ENCODE data around the gene TMC6. TPM values are rescaled to one million over a fixed set of nuclear protein-coding genes. Genes with fewer than 3 reads are reported as not detected.

TMC6 gene
- total and polyA plus RNA-seq, 2 of the 13 experiments (the other 11 are each of a cell fraction or from before 2014, with no cell fraction given), result 48.4 to 99.1 TPM

DNA sequence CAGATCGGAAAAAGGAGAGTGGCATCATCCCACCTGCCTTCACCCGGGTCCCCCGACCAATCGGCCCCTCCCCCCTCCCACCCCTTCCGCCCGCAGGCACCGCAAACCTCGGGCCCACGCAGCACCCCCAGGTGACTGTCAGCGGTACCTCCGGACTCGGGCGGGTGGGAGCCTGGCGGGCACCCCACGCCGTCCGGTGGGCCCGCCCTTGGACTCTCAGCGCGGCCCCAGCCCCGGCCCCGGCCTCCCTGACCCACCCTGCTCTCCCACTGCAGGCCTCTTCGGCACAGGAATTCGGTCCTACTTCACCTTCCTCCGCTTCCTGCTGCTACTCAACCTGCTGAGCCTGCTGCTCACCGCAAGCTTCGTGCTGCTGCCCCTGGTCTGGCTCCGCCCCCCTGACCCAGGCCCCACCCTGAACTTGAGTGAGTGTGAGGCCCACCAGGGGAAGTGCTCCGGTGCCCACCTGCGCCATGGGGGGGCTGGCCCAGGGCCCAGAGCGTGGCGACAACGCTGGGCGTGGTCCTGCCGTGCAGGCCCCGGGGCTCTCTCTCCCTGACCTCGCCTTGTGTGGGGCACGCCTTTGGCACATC, 3.6 kb upstream of the TMC6 start (continued):
- no peak for TF ChIP-seq FOXP1 (IDR thresholded peaks at IDR 0.05)
- TF ChIP-seq FOXP1 (CRISPR knock-in tag; IDR thresholded peaks at IDR 0.05), result no peak
- TF ChIP-seq HDAC2 (CRISPR knock-in tag; IDR thresholded peaks at IDR 0.05), result 0 out of 2 replicates have a peak, but pooled peaks have one; percentile 13
- no peak for TF ChIP-seq ZNF543 (CRISPR knock-in tag; IDR thresholded peaks at IDR 0.05)
- 0 out of 2 replicates have a peak, but pooled peaks have one; percentile 52 for TF ChIP-seq MZF1 (CRISPR knock-in tag; IDR thresholded peaks at IDR 0.05; ENCODE audit: borderline replicate concordance)
- TF ChIP-seq AHR (CRISPR knock-in tag; IDR thresholded peaks at IDR 0.05), result no peak
- TF ChIP-seq ZNF333 (CRISPR knock-in tag; IDR thresholded peaks at IDR 0.05; ENCODE audit: borderline replicate concordance), result no peak
- no peak for TF ChIP-seq ZC3H4 (CRISPR knock-in tag; IDR thresholded peaks at IDR 0.05; ENCODE audit: borderline replicate concordance)
- no peak for TF ChIP-seq ZNF850 (CRISPR knock-in tag; conservative IDR thresholded peaks at IDR 0.05)
- no peak for TF ChIP-seq CENPT (CRISPR knock-in tag; IDR thresholded peaks at IDR 0.05; ENCODE audit: low read depth)
- TF ChIP-seq, protein P1, sequence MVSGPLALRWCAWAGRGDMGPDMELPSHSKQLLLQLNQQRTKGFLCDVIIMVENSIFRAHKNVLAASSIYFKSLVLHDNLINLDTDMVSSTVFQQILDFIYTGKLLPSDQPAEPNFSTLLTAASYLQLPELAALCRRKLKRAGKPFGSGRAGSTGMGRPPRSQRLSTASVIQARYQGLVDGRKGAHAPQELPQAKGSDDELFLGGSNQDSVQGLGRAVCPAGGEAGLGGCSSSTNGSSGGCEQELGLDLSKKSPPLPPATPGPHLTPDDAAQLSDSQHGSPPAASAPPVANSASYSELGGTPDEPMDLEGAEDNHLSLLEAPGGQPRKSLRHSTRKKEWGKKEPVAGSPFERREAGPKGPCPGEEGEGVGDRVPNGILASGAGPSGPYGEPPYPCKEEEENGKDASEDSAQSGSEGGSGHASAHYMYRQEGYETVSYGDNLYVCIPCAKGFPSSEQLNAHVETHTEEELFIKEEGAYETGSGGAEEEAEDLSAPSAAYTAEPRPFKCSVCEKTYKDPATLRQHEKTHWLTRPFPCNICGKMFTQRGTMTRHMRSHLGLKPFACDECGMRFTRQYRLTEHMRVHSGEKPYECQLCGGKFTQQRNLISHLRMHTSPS (CRISPR knock-in tag; IDR thresholded peaks at IDR 0.05; ENCODE audit: low read depth), result 0 out of 2 replicates have a peak, but pooled peaks have one; percentile 55
- no peak for TF ChIP-seq SETDB1 (CRISPR knock-in tag; IDR thresholded peaks at IDR 0.05; ENCODE audit: borderline replicate concordance)
- TF ChIP-seq, protein P2, sequence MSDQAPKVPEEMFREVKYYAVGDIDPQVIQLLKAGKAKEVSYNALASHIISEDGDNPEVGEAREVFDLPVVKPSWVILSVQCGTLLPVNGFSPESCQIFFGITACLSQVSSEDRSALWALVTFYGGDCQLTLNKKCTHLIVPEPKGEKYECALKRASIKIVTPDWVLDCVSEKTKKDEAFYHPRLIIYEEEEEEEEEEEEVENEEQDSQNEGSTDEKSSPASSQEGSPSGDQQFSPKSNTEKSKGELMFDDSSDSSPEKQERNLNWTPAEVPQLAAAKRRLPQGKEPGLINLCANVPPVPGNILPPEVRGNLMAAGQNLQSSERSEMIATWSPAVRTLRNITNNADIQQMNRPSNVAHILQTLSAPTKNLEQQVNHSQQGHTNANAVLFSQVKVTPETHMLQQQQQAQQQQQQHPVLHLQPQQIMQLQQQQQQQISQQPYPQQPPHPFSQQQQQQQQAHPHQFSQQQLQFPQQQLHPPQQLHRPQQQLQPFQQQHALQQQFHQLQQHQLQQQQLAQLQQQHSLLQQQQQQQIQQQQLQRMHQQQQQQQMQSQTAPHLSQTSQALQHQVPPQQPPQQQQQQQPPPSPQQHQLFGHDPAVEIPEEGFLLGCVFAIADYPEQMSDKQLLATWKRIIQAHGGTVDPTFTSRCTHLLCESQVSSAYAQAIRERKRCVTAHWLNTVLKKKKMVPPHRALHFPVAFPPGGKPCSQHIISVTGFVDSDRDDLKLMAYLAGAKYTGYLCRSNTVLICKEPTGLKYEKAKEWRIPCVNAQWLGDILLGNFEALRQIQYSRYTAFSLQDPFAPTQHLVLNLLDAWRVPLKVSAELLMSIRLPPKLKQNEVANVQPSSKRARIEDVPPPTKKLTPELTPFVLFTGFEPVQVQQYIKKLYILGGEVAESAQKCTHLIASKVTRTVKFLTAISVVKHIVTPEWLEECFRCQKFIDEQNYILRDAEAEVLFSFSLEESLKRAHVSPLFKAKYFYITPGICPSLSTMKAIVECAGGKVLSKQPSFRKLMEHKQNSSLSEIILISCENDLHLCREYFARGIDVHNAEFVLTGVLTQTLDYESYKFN (CRISPR knock-in tag; conservative IDR thresholded peaks at IDR 0.05), result peak; percentile 24; the same call in 1 of the 2 replicates
- no peak for TF ChIP-seq ZNF329 (CRISPR knock-in tag; IDR thresholded peaks at IDR 0.05; ENCODE audit: low read depth)
- TF ChIP-seq HIVEP1 (CRISPR knock-in tag; IDR thresholded peaks at IDR 0.05), result no peak; the same call in 1 of the 2 replicates
- TF ChIP-seq FOXK1 (CRISPR knock-in tag; IDR thresholded peaks at IDR 0.05; ENCODE audit: borderline replicate concordance, low read depth), result no peak
- TF ChIP-seq KLF11 (CRISPR knock-in tag; IDR thresholded peaks at IDR 0.05), result no peak
- TF ChIP-seq, protein P3, sequence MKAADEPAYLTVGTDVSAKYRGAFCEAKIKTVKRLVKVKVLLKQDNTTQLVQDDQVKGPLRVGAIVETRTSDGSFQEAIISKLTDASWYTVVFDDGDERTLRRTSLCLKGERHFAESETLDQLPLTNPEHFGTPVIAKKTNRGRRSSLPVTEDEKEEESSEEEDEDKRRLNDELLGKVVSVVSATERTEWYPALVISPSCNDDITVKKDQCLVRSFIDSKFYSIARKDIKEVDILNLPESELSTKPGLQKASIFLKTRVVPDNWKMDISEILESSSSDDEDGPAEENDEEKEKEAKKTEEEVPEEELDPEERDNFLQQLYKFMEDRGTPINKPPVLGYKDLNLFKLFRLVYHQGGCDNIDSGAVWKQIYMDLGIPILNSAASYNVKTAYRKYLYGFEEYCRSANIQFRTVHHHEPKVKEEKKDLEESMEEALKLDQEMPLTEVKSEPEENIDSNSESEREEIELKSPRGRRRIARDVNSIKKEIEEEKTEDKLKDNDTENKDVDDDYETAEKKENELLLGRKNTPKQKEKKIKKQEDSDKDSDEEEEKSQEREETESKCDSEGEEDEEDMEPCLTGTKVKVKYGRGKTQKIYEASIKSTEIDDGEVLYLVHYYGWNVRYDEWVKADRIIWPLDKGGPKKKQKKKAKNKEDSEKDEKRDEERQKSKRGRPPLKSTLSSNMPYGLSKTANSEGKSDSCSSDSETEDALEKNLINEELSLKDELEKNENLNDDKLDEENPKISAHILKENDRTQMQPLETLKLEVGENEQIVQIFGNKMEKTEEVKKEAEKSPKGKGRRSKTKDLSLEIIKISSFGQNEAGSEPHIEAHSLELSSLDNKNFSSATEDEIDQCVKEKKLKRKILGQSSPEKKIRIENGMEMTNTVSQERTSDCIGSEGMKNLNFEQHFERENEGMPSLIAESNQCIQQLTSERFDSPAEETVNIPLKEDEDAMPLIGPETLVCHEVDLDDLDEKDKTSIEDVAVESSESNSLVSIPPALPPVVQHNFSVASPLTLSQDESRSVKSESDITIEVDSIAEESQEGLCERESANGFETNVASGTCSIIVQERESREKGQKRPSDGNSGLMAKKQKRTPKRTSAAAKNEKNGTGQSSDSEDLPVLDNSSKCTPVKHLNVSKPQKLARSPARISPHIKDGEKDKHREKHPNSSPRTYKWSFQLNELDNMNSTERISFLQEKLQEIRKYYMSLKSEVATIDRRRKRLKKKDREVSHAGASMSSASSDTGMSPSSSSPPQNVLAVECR (CRISPR knock-in tag; IDR thresholded peaks at IDR 0.05; ENCODE audit: borderline replicate concordance), result peak; percentile 36
- TF ChIP-seq XRCC5 (optimal IDR thresholded peaks at IDR 0.05; ENCODE audit: low read length), result no peak
- TF ChIP-seq PAWR (CRISPR knock-in tag; IDR thresholded peaks at IDR 0.05; ENCODE audit: borderline replicate concordance), result no peak
- TF ChIP-seq ZNF737 (CRISPR knock-in tag; IDR thresholded peaks at IDR 0.05; ENCODE audit: borderline replicate concordance), result no peak
- no peak for TF ChIP-seq ZNF781 (CRISPR knock-in tag; IDR thresholded peaks at IDR 0.05; ENCODE audit: borderline replicate concordance, not compliant biosample characterization)

Data from HepG2 (cell line).